NCI-H1092 treated with DMSO at 0.1 percent for 48 hours (cell line): ENCODE results near the gene TBC1D10A.

Source experiments
- DNase-seq: peaks from one replicate; lab custom pipeline; 2025; lab: John Stamatoyannopoulos, UW

The TBC1D10A gene

DNA sequence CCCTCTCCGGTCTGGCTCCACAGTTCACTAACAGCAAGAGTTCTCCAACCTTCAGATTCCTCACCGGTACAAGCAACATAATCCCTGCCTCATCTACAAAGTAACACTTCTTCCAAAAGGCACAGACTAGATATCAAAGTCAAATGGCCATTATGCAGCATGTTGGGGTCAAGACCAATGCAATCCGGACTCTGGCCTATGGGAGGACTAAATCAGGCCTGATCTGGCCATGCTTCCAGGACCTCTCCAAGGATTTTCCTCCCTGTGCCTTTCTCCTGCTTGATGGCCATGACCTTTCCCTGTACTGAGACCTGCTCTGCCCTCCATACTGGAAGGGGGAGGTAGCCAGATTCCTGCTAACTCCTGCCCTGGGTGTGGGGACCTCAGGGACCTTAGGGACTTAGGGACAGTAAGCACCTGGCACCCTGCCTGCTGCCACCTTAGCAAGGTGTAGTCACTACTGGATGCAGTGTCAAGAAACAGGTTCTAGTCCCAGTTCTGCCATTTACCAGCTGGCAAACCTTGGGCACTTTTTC is 6.7 kb downstream of the TBC1D10A start:
- DNase-seq = no peak

DNA sequence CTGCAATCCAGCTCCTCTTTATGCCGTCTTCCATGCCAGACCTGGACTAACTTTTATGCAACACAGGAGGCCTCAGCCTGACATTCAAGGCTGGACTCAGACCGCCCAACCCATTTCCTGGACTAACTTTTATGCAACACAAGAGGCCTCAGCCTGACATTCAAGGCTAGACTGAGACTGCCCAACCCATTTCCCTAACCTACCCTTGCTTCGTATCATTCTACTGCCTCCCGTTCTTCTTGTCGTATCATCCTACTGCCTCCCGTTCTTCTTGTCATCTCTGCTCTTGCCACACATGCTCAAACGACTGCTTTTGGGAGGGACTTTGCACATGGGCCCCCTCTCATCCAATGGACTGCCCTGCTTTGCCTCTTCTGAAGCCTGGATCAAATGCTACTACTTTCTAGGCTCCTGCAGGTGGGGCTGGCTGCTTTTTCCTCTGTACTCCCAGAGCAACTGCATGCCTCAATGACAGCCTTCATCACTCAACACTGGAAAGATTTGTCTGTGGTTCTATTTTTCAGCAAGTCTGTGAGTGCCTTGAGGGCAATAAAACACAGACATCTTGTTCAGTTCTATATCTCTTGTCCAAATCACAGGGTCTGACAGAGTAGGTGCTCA is 7.8 kb downstream of the TBC1D10A start:
- DNase-seq = no peak

DNA sequence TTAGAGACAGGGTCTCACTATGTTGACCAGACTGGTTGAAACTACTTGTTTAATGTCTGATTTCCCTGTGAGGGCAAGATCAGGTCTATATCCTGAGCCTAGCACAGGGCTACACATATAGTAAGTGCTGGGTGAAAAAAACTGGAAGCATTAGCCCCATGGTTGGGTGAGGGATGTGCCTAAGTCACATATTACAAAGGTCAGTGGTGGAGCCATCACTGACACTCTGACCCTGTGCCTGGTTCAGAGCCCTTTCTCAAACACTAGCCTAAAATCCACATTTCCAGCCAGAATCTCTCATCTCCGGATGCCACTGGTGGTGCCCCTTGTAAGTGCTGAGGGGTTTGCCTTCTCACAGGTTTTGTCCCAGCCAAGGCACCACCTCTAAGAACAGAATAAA is 9.0 kb downstream of the TBC1D10A start:
- DNase-seq = no peak

DNA sequence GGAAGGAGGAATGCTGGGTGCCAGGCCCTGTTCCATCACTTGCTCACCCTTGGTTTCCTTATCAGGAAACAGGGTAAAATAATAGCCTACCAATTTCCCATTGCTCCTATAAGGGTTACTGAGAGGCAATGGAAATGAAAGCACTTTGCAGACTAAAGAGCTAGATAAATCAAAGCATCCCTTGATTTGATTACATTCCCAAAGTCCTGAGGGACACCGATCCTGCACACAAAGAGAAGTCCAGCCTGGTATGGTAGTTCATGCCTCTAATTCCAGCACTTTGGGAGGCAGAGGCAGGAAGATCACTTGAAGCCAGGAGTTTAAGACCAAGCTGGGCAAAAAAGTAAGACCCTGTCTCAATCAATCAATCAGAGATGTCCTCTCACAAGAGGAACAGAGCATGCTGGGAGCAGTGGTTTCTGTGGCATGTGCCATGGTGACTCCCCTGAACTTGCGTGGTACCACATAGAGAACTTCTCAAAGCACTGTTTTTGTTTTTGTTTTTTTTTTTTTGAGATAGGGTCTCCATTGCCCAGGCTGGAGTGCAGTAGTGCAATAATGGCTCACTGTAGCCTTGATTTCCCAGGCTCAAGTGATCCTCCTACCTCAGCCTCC is 10.7 kb downstream of the TBC1D10A start:
- no peak for DNase-seq

DNA sequence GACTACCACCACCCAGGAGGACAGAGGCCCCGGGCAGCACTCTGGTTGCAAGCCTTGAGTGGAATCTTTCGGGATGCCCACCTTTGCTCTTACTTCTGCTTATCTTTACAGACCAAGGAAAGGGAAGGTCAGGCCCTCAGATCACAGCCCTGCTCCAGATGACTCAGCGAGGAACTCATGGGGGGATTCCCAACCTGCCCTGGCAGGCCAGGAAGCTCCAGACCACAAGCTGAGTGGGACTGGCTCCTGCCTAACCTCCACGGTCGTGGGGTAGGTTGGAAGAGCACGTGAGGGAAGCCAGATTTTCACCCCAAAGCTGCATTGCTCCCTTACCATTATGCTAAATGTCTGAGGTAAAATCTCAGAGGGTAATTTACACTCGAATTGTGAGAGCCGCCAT is 11.8 kb downstream of the TBC1D10A start:
- no peak for DNase-seq

DNA sequence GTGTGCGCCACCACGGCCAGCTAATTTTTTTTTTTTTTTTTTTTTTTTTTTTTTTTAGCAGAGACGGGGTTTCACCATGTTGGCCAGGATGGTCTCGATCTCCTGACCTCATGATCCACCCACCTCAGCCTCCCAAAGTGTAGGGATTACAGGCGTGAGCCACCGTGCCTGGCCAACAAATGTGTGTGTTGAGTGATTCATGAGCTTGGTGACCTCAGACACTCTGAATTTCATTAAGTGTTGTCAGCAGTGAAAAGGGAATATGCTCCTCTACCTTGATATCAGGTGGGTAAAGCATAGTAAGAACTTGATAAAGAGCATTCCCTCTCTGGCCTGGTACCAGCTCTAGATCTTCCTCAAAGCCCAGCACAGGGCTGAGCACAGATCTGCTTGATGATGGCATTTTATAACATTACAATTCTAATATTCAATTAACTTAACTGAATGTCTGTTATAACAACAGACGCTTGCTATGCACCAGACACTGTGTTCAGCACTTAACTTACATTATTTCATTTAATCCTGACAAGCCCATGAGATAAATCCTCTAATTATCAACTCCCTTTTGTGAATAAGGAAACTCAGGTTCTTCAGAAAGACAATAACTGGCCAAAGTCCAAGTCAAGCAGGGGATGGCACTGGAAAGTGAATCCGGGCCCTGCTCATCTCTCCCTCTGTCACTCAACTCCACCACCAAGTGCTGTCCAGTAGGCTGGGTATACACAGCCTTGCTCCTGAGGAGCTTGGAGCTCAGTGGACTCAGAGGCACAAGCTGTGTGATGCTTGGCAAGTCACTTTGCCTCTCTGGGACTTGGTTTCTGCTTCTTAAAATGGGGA is 13.0 kb downstream of the TBC1D10A start:
- no peak for DNase-seq

DNA sequence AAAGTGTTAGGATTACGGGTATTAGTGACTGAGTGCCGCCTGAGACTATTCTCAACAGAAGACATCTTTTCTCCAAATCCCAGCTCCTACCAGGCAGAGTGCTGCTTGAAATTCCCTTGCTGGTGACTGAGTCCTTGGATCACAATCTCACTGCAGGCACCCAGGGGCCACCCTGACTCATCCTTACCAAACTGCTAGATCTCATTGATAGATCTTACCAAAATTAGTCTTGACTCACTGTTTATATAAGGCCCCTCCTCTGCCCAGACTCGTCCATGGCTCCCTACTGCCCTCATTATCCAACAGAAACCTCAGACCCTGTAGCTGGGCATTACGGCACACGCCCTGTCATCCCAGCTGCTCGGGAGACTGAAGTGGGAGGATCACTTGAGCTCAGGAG is 14.7 kb downstream of the TBC1D10A start:
- DNase-seq = no peak

DNA sequence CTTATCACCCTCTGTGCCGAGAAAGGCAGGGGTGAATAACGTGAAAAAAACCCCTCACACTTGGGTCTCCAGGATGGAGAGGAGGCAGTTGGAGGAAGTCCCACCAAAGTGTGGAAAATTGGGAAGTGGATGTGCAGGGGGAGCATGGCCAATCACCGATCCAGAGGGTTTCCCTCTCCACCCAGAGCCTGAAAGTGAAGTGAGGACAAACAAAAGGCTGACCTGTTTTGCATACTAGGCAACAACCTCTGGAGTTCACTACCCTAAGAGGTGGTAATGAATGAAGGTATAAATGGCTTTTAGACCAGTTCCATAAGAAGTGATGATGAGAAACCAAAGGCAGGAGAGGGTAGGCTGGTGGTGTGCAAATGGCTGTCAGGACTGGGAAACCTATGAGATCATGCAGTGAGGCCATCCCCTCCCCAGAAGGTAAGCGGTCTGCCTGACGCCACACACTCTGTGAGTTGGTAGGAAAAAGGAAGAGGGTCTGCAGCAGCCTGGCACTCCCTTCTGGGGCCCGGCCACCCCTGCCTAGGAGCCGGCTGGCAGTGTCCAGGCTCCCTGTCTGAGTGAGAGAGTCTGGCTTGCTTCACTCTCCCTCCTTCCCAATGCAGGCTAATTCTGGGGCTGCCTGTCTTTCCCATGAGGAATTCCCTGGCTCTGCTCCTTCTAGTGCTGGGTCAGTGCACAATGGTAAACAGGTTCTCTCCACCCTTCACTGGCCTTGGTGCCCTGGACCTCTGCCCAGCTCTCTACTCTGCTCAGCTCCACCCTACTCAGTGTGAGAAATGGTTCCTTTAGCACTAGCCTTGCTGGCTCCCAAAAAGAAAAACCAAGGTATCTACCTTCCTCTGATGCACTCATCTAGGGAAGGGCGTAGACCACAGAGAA is 15.6 kb downstream of the TBC1D10A start:
- DNase-seq = no peak

DNA sequence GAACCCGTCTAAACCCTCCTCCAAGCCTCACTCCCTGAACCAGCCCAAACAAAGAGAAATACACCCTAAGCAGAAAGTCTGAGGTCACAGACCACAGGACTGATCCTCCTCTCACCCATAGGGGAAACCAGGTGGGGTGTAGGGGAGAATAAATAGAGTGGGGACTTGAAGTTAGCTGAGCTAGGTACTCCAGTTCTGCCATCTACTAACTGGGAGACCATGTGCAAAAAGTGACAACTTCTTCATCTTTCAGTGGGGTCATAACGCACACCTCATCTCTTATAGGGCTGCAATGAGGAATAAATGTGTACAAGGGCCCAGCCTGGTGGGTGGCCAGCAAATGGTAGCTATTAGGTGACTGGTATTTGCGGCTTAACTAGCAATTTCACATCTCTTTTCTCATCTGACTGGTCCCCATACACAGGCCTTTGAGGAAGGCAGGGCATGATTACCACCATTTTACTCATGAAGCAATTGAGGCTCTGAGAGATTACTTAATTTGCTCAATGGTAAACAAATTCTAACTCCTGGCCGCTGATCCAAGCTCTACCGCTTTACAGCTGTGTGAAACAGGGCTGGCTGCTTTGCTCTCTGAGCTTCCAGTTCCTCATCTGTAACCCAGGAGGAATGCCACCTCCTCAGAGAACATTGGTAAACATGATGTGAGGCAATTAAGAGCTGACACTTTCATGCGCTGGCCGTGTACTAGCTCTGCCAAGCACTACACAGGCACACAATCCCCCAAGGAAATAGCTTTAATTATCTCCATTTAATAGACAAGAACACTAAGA is 16.6 kb downstream of the TBC1D10A start:
- DNase-seq = no peak

DNA sequence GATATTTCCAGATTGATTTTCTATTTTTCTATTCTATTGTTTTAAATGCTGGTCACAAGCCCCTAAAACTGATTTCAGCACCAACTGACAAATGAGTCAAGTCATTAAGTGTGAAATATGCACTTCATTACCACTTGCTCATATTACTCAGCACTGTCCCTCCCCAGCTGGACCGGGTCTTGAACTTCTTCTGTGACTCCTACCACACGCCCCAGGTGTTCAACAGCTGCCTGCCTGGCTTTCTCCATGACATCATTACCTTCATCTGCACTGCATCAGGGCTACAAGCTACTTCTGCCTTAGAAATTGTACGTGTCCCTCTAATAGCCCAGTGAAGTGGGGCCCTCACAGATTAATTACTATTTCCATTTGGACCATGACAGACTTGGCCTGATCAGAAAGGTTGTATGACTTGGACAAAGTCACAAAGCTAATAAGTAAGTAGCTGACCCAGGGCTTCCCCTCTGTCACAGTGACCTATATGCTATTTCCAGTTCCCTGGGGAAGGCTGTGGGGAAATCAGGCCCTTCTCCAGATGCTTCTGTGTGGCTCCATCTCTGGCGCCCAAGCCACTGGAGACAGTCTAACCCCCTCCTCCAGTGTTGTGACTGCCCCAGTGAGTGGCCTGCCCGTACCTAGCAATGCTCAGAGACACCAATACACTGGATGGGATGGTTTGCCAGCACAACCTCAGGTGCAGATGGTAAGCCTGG is 18.1 kb downstream of the TBC1D10A start:
- no peak for DNase-seq

DNA sequence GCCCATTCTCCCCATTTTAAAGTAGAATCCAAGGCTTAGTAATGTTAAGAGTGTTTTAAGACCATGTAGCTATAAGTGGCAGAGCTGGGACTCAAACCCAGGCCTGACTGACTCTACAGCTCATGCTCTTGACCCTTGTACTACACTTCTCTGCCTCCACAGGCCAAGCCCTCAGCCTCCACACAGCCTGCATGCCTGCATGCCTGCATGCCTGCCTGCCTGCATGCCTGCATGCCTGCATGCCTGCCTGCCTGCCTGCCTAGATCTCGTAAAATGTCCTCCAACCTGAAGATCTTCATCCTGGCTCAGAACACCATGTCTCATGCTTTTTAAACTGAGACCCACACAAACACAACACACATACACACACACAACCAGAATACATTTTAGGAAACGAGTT is 18.6 kb downstream of the TBC1D10A start:
- DNase-seq = no peak

DNA sequence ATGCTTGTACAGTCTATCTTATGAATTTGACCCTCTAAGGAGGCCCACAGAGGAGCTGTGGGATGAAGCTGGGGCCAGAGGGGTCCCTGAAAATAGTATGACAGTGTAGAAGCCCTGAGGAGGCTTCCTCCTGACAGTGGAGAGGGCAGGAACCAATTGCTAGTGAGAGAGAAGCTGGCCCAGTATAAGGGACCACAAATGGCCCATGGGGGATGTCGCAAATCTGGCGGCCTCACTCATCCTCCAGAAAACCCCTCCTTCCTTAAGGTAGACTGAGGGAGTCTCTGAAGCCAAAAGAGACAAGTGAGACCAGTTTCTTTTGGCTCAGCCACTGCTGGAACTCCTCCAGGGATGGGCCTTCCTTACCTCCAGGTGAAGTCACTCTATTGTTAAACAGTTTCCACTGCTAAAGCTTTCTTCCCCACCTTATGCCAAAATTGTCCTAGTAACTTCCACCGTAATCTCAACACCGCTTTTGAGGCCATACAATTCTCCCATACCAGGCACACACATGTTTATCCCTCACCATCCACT is 19.6 kb downstream of the TBC1D10A start:
- DNase-seq = no peak

DNA sequence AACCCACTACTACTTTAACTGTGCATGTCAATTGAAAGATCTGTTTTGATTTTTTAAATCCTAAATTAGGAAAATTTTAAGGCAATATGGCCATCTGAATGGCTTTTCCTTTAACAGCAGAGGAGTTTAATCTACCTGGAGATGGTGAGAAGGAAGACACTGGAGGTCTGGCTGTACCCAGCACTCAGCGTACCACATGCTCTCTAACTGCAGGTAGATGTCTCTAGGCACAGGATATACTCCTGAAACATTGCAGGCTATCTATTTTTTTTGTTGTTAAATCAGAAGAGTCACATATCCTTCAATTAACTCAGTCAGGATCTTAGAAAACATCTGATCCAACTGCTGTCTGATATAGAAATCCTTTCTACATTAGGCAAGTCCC is 20.1 kb downstream of the TBC1D10A start:
- DNase-seq = no peak

DNA sequence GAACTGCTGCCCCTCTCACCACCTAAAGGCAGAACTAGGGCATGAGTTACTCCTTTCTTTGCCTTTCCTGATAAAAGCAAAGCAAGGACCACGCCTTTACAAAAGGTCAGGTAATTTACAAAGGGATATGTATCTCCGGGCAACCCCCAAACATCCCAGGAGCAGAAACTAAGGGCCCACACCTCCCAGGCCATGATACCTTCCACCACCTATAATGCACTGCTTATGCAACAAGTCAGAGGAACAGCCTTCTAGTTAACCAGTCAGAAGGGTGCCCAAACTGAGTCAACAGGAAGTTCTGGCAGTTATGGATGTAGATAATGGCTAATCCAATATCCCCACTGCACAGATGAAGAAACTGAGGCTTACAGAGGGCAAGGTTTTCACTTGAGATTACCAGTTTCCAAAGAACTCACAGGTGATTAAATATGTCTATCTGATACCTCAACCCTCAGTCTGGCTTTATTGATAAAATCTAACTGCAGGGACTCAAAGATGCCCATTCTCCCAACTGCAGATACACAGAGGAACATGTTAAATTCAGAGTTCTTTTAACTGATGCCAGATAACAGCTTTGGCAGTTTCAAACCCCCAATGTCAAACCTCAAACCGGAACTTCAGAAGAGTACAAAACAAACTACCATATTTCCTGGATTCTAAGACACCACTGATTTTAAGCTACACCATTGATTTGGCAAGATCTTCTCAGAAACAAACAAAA is 20.7 kb downstream of the TBC1D10A start:
- no peak for DNase-seq

DNA sequence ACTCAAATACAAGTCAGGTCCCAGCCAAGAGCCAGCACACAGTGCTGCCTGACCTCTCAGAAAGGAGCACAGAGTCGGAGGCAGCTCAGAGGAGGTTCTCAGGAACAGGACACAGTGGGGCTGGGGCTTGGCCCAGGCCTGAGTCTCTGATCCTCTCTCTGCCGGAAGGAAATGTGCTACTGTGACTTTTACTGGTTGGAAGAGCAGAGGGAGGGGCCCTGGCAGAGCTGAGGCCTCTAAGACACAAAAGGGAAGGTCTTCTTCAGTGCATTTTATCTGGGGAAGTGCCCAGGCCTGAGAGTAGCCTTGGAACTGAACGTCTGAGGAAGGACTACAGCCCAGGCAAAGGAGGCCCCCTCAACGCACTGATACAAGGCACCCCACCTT is 21.2 kb downstream of the TBC1D10A start:
- DNase-seq = no peak

DNA sequence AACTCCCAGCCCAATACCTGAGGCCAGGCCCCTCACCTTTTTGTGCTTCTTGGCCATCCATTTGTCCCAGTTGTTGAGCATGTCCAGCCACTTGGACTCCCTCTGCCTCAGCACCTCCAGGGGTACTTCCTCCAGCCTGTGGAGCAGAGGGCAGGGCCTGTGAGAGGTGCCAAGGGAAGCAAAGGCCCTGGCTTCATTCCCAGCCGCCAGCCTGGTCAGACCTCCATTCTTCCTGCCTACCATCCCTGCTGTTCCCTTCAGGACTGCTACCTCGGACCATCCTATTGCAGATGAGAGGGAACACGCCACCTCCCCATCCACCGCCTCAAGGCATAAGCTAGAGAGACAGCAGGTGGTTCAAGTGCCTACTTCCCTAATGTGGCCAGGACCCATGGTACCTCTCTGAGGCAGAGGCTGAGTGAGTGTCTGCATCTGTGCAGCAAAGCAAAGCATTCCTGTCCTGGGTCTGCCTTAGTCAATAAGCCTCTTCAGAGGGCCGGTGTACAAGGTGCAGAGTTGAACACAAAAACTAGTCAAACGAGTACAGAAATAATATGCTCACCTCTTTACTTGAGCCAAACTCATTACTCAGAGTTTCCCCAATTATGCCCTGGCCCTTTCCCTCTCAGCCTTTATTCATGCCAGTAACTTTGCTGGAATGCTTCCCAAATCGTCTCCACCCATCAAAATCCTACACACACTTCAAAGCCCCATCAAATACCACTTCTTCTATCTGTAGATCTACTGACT is 22.1 kb downstream of the TBC1D10A start:
- no peak for DNase-seq

DNA sequence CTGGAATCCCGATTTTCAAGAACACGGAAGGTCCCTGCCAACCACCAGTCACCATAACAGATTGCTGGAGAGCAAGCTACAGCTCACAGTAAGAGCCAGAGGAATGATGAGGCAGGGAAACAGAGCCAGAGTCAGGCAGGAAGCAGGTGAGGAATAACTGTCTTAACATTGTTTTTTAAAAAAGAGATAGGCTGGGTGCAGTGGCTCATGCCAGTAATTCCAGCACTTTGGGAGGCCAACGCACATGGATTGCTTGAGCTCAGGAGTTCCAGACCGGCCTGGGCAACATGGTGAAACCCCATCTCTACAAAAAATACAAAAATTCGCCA is 24.0 kb downstream of the TBC1D10A start:
- no peak for DNase-seq

DNA sequence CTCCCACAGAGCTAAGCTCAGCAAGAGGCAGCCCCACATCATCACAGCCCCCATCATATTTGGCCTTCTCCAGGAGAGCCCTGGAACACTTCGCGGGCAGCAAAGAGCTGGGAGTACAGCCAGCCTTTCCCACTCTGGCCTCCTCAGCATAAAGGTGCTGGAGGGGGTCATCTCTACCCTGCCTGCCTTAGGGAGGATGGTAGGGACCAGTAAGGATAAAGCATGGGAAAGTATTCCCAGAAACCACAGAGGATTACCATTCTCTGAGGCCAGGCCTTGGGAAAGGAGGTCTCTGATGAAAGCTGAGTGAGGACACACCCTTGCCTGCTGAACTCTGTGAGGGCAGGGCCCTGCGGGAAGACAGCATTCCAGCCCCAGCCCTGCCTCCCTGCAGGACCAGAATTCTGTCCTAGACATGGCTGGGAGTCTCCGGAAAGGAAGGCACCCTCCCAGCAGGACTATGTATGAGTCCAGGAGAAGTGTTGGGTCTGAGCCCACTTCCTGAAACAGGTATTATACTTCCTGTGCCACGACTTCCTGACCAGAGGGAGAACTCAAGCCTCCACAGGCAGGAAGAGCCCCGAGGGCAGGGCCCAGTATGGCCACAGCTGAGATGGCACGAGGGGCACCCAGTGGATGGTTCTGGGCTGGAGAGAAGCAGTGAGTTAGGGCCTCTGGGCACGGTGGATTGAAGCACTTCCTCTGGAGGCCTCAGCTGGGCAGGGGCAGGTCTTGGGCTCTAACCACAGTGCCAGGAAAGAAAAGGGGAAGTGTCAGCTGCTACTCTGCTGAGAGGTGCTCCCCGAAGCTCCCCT is 24.5 kb downstream of the TBC1D10A start:
- DNase-seq = no peak
